Osteoblast (primary cell): ENCODE measurements around the gene EPHB2. TPM values are rescaled to one million over a fixed set of nuclear protein-coding genes. Genes with fewer than 3 reads are reported as not detected.

Experiments
- DNase-seq: peaks from one replicate; pipeline ENCODE4 v3.0.0; 2011; ENCODE audit warnings: low spot score, mixed read lengths; ENCODE audit not compliant: insufficient read length; ENCODE audit errors: missing footprints
- H2AFZ ChIP-seq: 2 replicates; pipeline ENCODE4 v1.6.0; 2011; ENCODE audit warnings: mild to moderate bottlenecking, low read length
- H3K27ac ChIP-seq: 2 replicates; pipeline ENCODE4 v1.5.1; 2011; ENCODE audit warnings: mild to moderate bottlenecking, low read depth, low read length, moderate library complexity
- H3K27me3 ChIP-seq: 2 replicates; pipeline ENCODE4 v1.6.0; 2012; ENCODE audit warnings: mild to moderate bottlenecking, control low read depth, inconsistent platforms, low read length, moderate library complexity; ENCODE audit not compliant: insufficient read depth
- H3K36me3 ChIP-seq: 2 replicates; pipeline ENCODE4 v1.5.1; 2011; ENCODE audit warnings: mild to moderate bottlenecking, low read length, control low read depth, moderate library complexity; ENCODE audit not compliant: insufficient read depth
- H3K4me1 ChIP-seq: 2 replicates; pipeline ENCODE4 v1.5.1; 2011; ENCODE audit warnings: mild to moderate bottlenecking, low read length, control low read depth, moderate library complexity; ENCODE audit not compliant: insufficient read depth
- H3K4me2 ChIP-seq: 2 replicates; pipeline ENCODE4 v1.6.0; 2011; ENCODE audit warnings: mild to moderate bottlenecking, low read length; ENCODE audit not compliant: insufficient read depth
- H3K4me3 ChIP-seq: fragments of 200-600 bp; sonication (generic); 3 replicates; pipeline ENCODE4 v1.5.1; 2012; ENCODE audit warnings: mild to moderate bottlenecking, low read length, inconsistent platforms; ENCODE audit not compliant: insufficient read depth
- H3K79me2 ChIP-seq: 2 replicates; pipeline ENCODE4 v1.6.0; 2012; ENCODE audit warnings: mild to moderate bottlenecking, low read length, control low read depth, inconsistent platforms; ENCODE audit not compliant: insufficient read depth
- H3K9me3 ChIP-seq: 2 replicates; pipeline ENCODE4 v1.5.1; 2011; ENCODE audit warnings: low read depth, low read length, control low read depth
- H4K20me1 ChIP-seq: 2 replicates; pipeline ENCODE4 v1.6.0; 2012; ENCODE audit warnings: mild to moderate bottlenecking, low read length, control low read depth; ENCODE audit not compliant: insufficient read depth
- CTCF ChIP-seq: IDR thresholded peaks from 2 replicates; pipeline ENCODE4 v1.5.1; 2011; ENCODE audit warnings: mild to moderate bottlenecking, low read depth, low read length, moderate library complexity; ENCODE audit errors: extremely low read depth
- total RNA-seq: library from RNA; depleted of rRNA; stranded (reverse); fragments of >200 nt; gene quantifications from 2 replicates; pipeline ENCODE4 v1.2.3, GENCODE V29; 2012

EPHB2 gene
- total RNA-seq, 1 donor, result 8.7 TPM

GRCh38 chr1:22887491-22887890 is 176.9 kb downstream of the EPHB2 start:
- TF ChIP-seq CTCF, result no peak
- H2AFZ ChIP-seq, result no peak overlapping the region
- H3K36me3 ChIP-seq, result no peaks in the 10 kb centered on the region
- no peak for DNase-seq
- H3K4me1 ChIP-seq, result no peaks in the 10 kb centered on the region
- no peaks in the 10 kb centered on the region for H3K79me2 ChIP-seq
- no peak overlapping the region for H3K27ac ChIP-seq
- no peaks in the 10 kb centered on the region for H4K20me1 ChIP-seq
- no peaks in the 10 kb centered on the region for H3K27me3 ChIP-seq
- H3K4me3 ChIP-seq, result no peak overlapping the region
- no peaks in the 10 kb centered on the region for H3K9me3 ChIP-seq
- no peak overlapping the region for H3K4me2 ChIP-seq

GRCh38 chr1:22888320-22889075 is 177.9 kb downstream of the EPHB2 start:
- no peak overlapping the region for H3K27ac ChIP-seq
- no peak overlapping the region for H3K4me2 ChIP-seq
- no peaks in the 10 kb centered on the region for H3K36me3 ChIP-seq
- H3K27me3 ChIP-seq, result no peaks in the 10 kb centered on the region
- no peak overlapping the region for H2AFZ ChIP-seq
- H3K4me1 ChIP-seq, result no peaks in the 10 kb centered on the region
- no peak for DNase-seq
- no peak overlapping the region for H3K4me3 ChIP-seq
- no peaks in the 10 kb centered on the region for H3K79me2 ChIP-seq
- no peaks in the 10 kb centered on the region for H4K20me1 ChIP-seq
- TF ChIP-seq CTCF, result no peak
- H3K9me3 ChIP-seq, result no peaks in the 10 kb centered on the region

GRCh38 chr1:22889213-22889827 is 178.7 kb downstream of the EPHB2 start:
- no peak overlapping the region for H3K4me3 ChIP-seq
- H4K20me1 ChIP-seq, result no peaks in the 10 kb centered on the region
- no peak overlapping the region for H2AFZ ChIP-seq
- no peak overlapping the region for H3K27ac ChIP-seq
- H3K9me3 ChIP-seq, result no peaks in the 10 kb centered on the region
- TF ChIP-seq CTCF, result peak; percentile 86
- no peak overlapping the region for H3K4me2 ChIP-seq
- H3K79me2 ChIP-seq, result no peaks in the 10 kb centered on the region
- no peaks in the 10 kb centered on the region for H3K27me3 ChIP-seq
- peaks cover 2% of the 10 kb centered on the region for H3K36me3 ChIP-seq
- peak; percentile 92 for DNase-seq
- no peaks in the 10 kb centered on the region for H3K4me1 ChIP-seq

GRCh38 chr1:22892789-22893188 is 182.2 kb downstream of the EPHB2 start:
- no peak for TF ChIP-seq CTCF
- Histone ChIP-seq H3K36me3 (peaks cover 2% of the 10 kb centered on the region), H2AFZ (no peak overlapping the region)

More at GRCh38 chr1:22892789-22893188, 182.2 kb downstream of the EPHB2 start:
- Histone ChIP-seq H3K27me3 (no peaks in the 10 kb centered on the region), H4K20me1 (no peaks in the 10 kb centered on the region), H3K9me3 (no peaks in the 10 kb centered on the region), H3K4me1 (no peaks in the 10 kb centered on the region), H3K4me3 (no peak overlapping the region), H3K27ac (no peak overlapping the region), H3K79me2 (no peaks in the 10 kb centered on the region), H3K4me2 (no peak overlapping the region)
- no peak for DNase-seq
